Smooth muscle cell of bladder (primary cell): ENCODE results near the gene ACBD3. TPM values are rescaled to one million over a fixed set of nuclear protein-coding genes. Genes with fewer than 3 reads are reported as not detected.

Experiments
- total RNA-seq: library from RNA; depleted of rRNA; stranded (reverse); fragments of >200 nt; gene quantifications from 2 replicates; pipeline ENCODE4 v1.2.3, GENCODE V29; 2014

Gene ACBD3
- 68.6 and 82.0 TPM in 2 replicates for total RNA-seq

DNA sequence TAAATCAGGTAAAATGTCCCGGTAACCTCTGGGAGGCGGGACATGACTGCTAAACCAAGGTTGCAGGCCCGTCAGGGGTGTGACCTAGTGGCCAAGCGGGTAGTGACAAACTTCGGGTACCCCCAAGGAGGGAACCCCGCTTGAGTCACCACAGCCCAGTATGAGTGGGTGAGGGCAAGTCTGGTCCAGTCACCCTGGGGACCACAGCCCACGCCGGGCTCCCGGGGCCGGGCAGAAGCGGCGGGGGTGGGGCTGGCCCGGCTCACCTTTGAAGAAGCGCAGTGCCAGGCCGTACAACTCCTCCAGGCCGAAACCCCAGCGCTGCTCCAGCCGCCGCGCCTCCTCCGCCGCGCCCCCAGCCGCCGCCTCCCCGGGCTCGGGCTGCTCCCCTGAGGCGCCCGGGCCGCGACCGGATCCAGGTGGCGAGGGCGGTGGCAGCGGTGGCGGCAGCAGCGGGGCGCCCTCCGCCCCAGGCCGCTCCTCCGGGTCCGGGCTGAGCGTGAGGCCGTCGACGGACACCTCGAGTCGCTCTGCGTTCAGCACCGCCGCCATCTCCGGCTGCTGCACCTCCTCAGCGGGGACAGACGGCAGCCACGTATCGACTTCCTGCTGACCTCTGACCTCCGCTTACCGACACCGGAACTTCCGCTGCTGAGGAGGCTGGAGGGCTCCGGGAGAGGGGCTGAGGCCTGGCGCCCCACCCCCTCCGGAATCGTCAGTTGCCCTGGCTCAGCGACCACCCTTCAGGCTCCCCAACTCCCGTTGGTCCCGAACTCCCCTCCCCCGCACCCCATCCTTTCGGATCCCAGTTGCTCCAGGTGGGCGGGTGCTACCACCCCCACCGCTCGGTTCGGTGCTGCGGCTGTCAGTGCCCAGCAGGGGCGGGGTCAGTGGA is at the start of gene ACBD3:
Gene ACBD3 (minus strand): TSS at position 618 of the 895 bp plus-strand sequence. CDS start 66 bp downstream, at position 552.

DNA sequence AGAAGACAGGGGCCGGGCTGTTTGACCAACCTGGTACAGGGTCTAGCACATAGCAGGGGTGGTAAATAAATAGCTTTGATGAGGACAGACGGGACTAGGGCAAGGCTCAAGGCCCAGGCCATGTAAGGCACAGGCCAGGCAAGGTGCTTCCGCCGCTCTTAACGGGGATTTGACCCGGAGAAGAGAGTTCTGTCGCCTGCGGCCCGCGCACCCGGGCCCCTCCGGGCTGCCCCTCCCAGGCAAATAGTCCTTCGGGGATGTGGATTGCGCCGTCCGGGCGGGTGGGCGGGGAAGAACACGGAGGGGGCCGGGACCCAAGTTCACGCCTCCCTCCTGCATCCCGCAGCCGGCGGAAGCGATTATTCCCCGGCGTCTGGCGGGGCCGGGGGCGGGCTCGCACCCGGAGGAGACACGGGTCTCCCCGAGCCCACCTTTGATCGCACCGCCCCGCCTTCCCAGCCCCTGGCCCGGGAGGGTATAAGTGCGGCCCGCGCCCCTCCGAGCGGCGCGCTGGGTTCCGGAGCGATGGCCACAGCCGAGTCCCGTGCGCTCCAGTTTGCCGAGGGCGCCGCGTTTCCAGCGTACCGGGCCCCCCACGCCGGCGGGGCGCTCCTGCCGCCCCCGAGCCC is 36.7 kb upstream of the ACBD3 start, which contains the start of gene MIXL1:
Gene MIXL1 (plus strand): TSS at position 508 of the 629 bp plus-strand sequence. CDS start 18 bp downstream, at position 526.

Other genes starting within 250 kb of the ACBD3 start
- not detected in 2 replicates for gene LEFTY2, start 245.5 kb downstream of the ACBD3 start, total RNA-seq
- 23.0 and 24.2 TPM in 2 replicates for gene SDE2, start 187.4 kb downstream of the ACBD3 start, total RNA-seq
- 96.0 and 99.4 TPM in 2 replicates for gene H3-3A, start 124.0 kb downstream of the ACBD3 start, total RNA-seq
- not detected in 2 replicates for gene MIXL1, start 36.9 kb upstream of the ACBD3 start, total RNA-seq
- 1.3 and 1.7 TPM in 2 replicates for gene LIN9, start 122.4 kb upstream of the ACBD3 start, total RNA-seq
- 58.5 and 72.7 TPM in 2 replicates for gene PARP1, start 221.4 kb upstream of the ACBD3 start, total RNA-seq